ENCODE results near the gene NTN1.

The NTN1 gene

DNA sequence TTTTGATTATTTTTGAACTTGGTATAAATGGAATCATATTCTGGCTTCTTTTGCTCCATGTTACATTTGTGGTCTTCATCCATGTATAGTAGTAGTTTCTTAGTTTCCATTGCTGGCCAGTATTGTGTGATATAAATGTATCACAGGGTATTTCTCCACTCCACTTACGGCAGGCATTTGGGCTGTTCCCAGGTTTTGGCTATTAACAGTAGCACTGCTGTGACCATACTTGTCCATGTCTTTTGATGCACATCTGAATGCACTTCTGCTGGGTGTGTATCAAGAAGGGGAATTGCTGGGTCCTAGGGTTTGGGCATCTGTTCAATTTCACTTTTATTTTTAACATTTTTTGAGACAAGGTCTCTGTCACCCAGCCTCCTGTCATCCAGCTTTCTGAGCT lies 13.9 kb downstream of the NTN1 start:
- no peak for DNase-seq

DNA sequence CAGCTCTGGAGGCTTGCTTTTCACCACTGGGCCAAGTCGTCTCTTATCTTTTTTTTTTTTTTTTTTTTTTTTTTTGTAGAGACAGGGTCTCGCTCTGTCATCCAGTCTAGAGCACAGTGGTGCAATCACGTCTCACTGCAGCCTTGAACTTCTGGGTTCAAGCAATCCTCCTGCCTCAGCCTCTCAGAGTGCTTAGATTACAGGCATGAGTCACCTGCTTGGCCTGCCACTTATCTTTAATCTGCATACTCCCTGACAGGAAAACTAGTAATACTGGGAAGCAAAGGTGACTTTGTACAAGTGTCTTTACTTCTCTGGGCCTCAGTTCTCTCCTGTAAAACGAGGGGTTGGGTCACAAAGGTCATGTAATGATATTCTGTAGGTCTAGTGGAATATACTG lies 15.0 kb downstream of the NTN1 start:
- DNase-seq = no peak

DNA sequence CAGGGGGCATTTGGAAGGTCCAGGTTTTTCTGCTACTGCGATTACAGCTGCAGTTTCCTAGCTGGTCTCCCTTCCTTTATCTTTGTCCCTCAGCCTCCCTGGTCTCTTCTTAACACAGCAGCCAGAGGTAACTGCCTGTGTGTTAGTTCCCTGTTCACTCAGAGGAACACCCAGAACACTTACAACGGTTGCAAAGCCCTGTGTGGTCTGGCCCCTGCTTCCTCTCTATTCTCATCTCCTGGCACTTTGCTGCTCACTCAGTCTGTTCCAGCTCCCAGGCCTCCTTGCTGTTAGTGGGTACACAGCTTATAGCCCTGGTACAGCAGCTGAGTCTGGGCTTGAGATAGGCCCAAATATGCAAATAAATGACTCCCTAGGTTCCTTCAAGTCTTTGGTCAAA lies 16.4 kb downstream of the NTN1 start:
- DNase-seq = no peak

DNA sequence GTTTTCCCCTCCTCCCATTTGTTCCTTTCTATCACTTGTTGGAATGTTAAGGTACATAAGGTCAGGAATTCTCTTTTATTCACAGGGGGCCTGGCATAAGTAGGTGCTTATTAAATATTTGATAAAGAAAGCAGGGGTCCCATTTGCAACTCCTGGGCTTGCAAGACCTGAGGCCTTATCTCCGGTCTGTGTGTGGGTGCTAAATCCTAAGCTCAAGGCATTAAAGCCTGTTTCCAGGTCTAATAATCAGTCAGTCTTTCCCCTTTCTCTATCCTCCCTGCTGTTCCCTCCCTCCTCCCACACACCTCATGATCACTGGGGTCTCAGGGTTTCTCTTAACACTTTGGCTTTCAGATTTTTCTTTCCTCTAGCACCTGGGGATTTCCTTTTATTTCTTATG lies 17.1 kb downstream of the NTN1 start:
- DNase-seq = no peak

DNA sequence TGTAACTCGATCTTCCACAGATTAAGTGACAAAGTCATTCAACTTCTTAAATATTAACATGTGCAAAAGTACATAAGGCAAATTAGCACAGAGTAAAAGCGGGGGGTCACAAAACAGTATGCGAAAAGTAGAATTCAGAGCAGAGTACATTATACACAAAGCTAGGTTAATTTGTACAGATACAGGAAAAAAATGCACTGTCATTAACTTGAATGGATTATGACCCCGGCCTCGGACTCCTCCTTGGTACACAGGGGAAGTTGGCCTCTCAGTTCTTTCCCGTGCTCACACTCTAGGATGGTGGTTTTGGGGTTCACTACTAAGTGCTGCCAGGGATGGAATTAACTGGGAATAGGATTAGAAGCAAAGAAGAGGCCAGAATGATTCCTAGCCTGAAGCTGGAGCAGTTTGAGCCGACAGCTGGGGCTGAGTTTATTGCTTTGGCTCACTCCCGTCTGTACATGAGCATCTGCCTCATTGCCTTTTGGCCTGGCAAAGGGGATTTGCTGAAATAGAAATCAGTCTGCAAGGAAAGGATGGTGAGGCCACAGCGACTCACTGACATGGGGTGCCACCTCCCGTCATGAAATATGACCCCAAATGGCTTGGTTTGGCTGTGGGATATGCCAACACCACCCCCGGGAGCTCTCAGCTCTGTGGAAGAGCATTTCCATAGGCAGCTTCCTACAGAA lies 23.6 kb downstream of the NTN1 start:
- no peak for DNase-seq

DNA sequence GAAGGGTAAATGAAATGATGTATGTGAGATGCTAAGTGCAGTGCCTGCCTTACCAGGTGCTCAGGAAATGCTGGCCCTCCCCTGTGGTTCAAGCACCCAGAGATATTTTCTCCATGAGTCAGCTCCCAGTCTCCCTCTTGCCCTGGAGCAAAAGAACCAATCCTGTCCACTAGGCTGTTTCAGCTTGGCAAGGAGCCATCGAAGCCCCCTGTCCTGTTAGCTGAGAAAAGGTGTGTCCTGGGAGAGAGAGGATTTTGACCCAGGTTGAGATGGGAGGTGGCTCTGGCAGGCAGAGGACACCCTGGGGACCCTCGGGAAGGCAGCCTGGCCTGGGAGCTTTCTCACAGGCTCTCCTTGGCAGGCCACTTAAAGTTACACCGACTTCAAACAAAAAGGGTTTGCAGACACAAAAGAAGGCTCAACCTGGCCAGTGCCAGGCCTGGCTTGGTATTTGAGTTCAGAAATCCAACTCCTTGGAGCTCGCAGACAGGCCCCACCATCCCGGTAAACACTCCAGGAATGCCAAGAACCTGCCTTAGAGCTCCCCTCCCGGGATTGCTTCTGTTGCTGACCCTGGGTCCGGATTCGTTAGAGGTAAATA lies 29.6 kb downstream of the NTN1 start:
- peak in 3 of 51 donors; percentile 5 to 19 (median 7) for DNase-seq

DNA sequence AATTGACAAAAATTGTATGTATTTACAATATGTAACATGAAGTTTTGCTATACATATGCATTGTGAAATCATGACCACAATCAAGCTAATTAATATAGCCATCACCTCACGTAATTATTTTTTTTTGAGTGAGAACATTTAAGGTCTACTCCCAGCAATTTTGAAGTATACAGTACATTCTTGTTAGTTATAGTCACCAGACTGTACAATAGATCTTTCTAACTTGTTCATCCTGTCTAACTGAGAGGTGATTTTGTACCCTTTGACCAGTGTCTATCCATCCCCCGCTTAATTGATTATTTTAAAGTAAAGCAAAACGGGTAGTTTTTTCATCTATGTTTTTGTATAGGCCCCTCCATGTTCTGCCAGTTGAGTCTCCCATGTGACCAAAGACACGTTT lies 30.3 kb downstream of the NTN1 start:
- DNase-seq = no peak

DNA sequence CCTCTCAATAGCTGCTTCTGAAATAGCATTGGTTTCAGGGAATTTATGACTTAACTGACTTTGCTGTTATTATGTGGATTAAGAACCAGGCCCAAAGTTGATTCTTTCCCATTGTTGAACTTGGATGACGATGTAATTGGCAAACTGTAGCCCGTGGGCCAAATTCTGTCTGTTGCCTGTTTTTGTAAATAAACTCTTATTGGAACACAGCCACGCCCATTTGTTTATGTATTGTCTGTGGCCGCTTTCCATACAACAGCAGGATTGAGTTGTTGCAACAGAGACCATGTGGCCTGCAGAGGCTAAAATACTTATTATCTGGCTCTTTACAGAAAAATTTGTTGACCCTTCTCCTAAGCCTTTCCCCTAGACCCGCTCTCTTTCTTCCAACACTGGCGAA lies 31.6 kb downstream of the NTN1 start:
- DNase-seq = no peak

DNA sequence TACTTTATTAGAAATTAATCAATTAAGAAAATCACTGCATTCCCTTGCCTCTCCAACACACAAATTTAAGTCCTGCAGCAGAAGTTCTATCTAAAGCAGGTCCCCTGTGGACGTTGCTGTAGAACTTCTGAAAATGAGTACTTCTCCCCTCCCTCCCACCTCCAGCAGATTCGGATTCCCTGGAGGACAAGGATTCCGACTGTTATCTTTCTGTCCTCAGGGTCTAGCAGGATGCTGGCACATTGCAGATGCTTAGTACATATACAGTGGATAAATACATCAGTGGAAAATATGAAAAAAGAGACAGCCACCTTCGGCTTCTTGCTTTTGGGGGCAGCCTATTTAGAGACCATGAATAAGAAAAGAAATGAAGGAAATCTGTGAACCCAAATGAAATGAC lies 32.1 kb downstream of the NTN1 start:
- no peak for DNase-seq

DNA sequence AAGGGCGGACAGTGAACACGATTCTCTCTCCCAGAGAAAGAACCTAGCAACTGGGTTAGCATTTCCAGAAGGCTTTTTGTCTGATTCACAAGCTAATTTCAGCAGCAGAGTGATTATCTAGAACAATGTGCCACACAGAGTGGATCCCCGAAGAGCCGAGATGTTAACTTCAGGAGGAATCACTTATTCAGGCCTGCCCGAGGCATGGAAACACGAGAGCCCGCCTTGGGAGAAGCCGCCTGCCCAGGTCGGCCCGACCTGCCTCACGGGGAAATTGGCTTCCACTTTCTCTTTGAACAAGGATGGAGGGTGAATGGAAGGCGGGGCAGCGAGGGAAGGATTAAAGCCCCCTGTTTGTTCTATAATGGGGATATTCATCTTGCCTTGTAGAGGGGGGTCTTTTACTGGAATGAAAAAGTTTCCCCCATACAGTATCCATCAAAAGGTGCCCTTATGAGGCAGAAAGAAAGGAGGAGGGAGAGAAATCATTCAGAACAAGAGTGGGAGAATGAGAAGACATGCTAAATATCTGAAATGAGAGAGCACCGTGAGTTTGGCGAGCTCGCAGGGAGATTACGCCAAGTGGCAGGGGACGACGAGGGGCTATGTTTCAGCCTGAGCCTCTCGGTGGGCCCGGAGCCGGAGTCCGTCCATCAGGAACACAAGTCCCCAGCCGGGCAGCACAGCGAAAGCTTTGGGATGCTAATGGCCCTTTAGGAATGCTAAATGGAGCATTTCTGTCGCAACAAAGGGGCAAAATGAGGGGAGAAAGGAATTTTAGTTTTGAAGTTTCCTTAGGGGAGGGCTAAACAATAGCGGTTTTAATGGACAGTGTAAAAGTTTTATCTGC lies 33.0 kb downstream of the NTN1 start:
- DNase-seq = no peak

DNA sequence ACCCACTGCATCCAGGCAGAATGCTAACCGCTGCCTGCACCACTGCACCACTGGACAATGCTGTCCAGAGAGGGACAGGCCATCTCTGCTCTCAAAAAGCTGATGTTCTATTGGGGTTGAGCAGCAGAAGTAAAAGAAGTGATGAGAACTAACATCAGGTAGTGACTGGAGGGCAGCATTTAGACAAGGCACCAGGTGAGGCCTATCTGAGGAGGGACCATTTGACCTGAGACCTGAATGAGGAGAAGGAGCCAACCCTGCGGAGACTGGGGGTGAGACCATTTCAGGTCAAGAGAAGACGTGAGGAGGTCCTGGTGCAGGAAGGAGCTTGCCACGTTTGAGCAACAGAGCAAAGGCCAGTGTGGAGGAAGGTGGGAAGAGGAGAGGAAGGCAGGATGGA lies 34.0 kb downstream of the NTN1 start:
- DNase-seq = no peak

DNA sequence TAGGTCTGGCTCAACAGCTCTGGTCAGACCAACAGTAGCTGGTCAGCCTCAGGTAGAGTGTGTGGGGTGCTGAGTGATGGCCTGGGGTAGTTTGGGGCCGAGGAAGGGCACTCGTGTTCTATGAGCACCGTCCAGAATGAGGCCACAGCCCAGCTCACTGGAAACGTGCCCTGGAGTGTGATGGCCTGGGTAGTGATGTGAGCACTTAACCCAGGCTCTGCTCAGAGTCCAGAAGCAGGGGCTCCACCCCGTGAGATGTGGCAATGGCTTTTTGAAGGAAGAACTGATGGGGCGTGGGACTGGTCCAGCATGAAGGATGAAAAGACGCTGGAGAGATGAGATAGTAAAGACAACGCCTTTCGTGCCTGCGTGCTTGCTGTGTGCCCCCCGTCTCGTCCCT lies 35.3 kb downstream of the NTN1 start:
- DNase-seq = no peak

DNA sequence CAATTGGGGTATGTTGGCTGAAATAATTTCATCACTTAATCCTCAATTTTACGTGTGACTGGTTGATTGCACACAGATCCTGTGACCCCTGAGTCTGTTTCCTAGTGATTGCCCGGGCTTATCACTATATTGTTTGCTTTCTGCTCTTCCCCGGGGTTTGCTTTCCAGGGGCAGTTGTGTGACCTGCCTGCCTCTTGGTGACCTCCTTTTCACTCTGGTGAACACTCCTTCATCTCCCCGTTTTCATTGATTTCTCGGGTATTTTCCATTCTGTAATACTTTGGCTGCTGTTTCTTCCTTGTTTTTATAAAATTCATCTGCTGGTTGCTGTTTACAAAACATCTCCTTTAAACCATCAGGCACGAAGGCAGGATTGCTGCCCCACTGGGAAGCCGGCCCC lies 36.0 kb downstream of the NTN1 start:
- DNase-seq = no peak

DNA sequence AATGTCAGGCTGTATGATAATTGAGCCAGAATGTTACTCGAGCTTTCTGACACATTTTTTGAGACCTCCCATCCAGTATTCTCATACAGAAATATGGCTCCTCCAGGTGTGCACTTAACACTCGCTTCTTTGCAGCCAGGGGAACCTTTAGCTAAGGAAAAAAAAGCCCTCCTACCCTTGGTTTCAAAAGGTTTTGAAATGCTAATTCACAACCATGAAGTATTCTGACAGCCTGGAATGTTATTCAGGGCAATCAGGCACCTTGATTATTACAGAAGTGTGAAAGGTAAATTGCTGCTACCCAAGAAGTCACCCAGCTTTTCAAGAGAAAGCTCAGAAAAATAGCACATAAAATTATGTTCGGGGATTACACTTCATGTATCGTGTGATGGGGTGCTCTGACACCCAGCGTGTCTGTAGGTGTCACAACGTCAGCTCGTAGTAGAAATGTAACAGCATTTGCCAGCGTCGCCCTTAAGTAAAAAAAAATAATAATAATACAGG lies 41.1 kb downstream of the NTN1 start:
- no peak for DNase-seq

DNA sequence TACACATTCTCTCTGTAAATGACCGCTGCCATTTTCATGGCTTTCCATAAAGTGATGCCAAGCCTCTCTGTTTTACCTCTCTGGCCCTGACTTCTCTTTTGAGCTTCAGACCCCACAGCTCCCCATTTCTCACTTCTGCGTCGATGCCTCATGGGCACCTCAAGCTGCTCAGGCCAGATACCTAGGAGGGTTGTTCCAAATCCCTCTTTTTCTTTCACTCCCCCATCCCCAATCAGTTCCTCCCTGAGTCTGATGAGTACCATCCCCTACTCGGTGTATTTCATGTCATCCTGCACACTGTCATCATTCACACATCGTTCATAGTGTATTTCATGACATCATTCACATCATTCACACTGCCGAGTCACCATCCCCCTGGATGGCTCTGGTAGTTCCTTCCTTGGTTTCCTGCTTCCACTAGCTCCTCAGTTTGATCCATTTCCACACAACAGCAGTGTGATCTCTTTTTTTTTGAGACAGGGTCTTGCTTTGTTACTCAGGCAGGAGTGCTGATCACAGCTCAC lies 43.1 kb downstream of the NTN1 start:
- no peak for DNase-seq

DNA sequence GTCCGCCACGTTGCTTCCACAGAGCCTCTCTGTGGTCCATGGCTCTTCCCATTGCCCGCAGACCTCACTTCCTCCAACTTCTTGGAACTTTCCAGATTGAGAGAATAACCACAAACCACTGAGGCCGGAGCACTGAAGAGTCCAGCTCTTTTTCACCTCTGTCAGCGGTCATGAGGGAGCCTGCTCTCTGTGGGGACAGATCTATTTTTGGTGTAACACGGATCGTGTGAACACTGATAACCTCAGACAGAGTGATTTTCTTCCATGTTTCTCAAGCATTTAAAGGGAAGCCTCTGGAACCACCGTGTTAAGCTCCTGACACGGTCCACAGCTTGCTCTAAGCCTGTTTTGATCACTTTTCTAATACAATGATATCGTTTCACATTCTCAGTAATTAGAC lies 49.7 kb downstream of the NTN1 start:
- no peak for DNase-seq

DNA sequence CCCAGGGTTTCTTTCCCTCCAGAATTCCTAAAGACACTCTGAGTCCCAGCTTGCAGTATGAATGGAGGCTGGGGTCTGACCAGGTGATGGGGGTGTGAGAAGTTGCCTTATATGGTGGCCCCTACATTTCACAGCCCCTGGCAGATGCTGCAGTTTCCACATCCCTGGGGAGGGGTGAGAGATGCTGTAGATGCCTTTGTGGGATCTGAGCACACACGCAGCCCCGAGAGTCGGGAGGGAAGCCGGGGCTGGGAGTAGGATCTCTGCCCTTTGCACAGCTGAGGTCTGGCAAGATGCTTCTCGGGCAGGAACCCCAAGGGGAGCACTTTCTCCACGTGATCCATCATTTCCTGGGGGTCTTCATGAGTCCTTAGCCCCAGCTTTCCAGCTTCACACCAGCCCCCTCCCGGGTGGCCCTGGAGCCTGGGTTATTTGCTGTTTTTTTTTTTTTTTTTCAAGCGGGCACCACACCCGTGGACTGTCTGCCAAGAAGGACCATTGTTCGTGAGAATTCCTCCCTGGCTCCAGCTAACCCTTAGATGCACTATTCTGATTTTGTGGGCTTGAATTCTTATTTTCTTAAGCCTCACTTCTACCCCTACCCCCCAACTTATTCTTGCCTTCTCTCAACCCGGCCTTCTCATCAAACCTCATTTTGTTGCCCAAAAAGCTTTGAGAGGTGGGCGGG lies 50.6 kb downstream of the NTN1 start:
- DNase-seq = no peak

DNA sequence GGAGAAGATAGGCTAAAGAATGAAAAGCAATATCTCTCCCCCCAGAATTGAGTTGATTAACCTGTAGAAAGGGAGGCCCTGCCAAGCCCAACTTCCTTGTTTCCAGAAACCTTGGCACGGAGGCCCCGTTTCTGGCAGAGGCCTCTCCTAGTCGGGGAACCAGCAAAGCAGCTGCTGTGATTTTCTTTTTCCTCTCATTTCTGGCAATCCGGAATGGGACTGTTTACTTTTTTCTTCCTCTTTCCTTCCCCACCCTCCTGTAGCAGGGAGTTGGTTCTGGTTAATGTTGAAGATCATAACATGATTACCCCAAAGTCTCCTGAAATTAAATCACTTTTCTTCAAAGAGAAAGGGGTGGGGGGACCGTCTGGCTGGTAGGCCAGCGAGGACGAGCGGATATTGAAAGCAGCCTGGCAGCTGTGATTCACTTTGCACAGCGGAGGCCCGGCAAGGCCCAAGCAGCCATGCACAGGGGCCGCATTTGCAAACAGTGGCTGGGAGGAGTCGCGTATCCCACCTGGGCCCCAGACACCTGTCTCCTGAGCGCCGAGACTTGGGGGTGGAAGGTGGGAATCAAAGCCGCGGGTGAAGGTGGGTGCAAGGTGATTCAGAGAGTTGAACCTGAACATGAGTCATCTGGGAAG lies 51.5 kb downstream of the NTN1 start:
- peak in 16 of 51 donors; percentile 2 to 27 (median 12) for DNase-seq

DNA sequence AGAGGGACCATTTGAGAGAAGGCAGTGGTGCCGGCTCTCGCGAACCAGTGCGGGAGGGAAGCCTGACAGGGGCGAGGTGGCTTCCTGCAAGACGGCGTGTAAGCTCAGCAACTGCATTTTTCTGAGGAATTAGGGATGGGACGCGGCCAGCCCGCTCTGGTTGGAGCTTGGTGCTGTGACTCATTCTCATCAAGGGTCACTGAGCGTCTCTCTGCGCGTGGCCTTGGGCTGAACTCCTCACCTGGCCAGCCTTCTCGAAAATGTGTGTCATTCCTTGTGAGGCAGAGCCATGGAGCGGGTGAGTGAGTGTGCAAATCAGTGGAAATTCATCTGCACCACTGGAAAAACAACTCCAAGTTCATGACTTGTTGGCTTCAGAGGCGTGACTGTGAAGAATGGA lies 52.8 kb downstream of the NTN1 start:
- no peak for DNase-seq

DNA sequence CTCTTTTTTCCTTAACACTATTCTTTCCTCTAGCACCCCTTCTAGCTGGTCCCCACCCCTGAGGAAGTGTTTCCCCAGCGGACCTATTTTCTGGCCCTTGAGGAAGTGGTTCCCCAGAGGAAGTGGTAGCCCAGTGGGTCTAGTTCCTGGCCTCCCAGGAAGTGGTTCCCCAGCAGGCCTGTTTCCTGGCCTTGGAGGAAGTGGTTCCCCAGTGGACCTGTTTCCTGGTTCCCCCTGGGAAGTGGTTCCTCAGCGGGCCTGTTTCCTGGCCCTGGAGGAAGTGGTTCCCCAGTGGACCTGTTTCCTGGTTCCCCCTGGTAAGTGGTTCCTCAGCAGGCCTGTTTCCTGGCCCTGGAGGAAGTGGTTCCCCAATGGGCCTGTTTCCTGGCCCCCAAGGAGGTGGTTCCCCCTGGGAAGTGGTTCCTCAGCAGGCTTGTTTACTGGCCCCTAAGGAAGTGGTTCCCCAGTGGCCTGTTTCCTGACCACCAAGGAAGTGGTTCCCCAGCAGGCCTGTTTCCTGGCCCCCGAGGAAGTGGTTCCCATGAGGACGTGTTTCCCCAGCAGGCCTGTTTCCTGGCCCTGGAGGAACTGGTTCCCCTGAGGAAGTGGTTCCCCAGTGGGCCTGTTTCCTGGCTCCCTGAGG lies 58.3 kb downstream of the NTN1 start:
- no peak for DNase-seq

All from hypothalamus (tissue), 51 donors.